ENCODE results near the gene PYGO2. TPM values are rescaled to one million over a fixed set of nuclear protein-coding genes. Genes with fewer than 3 reads are reported as not detected.

The PYGO2 gene
- total RNA-seq, 2 experiments from 2014 or later: 44.3 to 47.3 TPM

- Histone ChIP-seq H3K27ac (ENCODE audit: low read depth, low read length, poor library complexity, severe bottlenecking) (no peak overlapping the region), H3K36me3 (ENCODE audit: insufficient read depth, low read length) (peaks cover 35% of the 10 kb centered on the region)
- BruUV-seq (replicated peaks): no TSS peak
Observed at GRCh38 chr1:154945962-154946850, 15.4 kb downstream of the PYGO2 start.

GRCh38 chr1:154945160-154945961 is 16.2 kb downstream of the PYGO2 start:
- H3K9me3 ChIP-seq (ENCODE audit: low read length): no peaks in the 10 kb centered on the region
- no peaks in the 10 kb centered on the region for H3K9me2 ChIP-seq (ENCODE audit: insufficient read depth, low read length)
- H2AFZ ChIP-seq (ENCODE audit: low read length): no peak overlapping the region
- CTCF ChIA-PET (ENCODE audit: unreplicated experiment): interaction anchor here (2.2 kb wide), 1 partner anchor 9 kb away, joined by 13 read pairs; the partner anchor contains the start of gene PBXIP1
- peaks cover 26% of the 10 kb centered on the region for H3K36me3 ChIP-seq (ENCODE audit: insufficient read depth, low read length)
- peak overlapping the region; percentile 67 for H3K4me3 ChIP-seq (ENCODE audit: low read depth, low read length, poor library complexity, severe bottlenecking)
- H3K79me2 ChIP-seq (ENCODE audit: insufficient read depth, low read depth, low read length): peaks cover 20% of the 10 kb centered on the region; the same call in 1 of the 2 replicates
- DNase-seq (ENCODE audit: low spot score): no peak
- peaks cover 56% of the 10 kb centered on the region for H3K4me1 ChIP-seq (ENCODE audit: insufficient read depth, low read length, poor library complexity, severe bottlenecking)
- no peaks in the 10 kb centered on the region for H4K20me1 ChIP-seq (ENCODE audit: insufficient read depth, low read length)
- POLR2A ChIA-PET: interaction anchor here (0.6 to 1.9 kb wide), 2 partner anchors 9 to 40 kb away, joined by 4 to 7 read pairs; partner anchors contain the start of gene PMVK
- H3K4me2 ChIP-seq (ENCODE audit: low read length): peak overlapping the region; percentile 99
- intact Hi-C loops (cut with micrococcal nuclease; ENCODE audit: unreplicated experiment): no loop called here
- no peak for TF ChIP-seq EZH2phosphoT487 (IDR thresholded peaks at IDR 0.05; ENCODE audit: borderline replicate concordance, low read depth, low read length)
- H3K27ac ChIP-seq (ENCODE audit: low read depth, low read length, poor library complexity, severe bottlenecking): peak overlapping the region; percentile 98
- BruUV-seq (replicated peaks): no TSS peak

More at GRCh38 chr1:154945962-154946850, 15.4 kb downstream of the PYGO2 start:
- H2AFZ ChIP-seq (ENCODE audit: low read length): no peak overlapping the region
- no peaks in the 10 kb centered on the region for H3K9me2 ChIP-seq (ENCODE audit: insufficient read depth, low read length)
- H3K9me3 ChIP-seq (ENCODE audit: low read length): no peaks in the 10 kb centered on the region
- H3K4me1 ChIP-seq (ENCODE audit: insufficient read depth, low read length, poor library complexity, severe bottlenecking): peaks cover 56% of the 10 kb centered on the region
- intact Hi-C loops (cut with micrococcal nuclease; ENCODE audit: unreplicated experiment): no loop called here
- H3K4me2 ChIP-seq (ENCODE audit: low read length): no peak overlapping the region
- no peaks in the 10 kb centered on the region for H4K20me1 ChIP-seq (ENCODE audit: insufficient read depth, low read length)
- no peak for DNase-seq (ENCODE audit: low spot score)
- POLR2A ChIA-PET: no interaction called here
- H3K4me3 ChIP-seq (ENCODE audit: low read depth, low read length, poor library complexity, severe bottlenecking): no peak overlapping the region
- CTCF ChIA-PET (ENCODE audit: unreplicated experiment): no interaction called here
- no peak for TF ChIP-seq EZH2phosphoT487 (IDR thresholded peaks at IDR 0.05; ENCODE audit: borderline replicate concordance, low read depth, low read length)
- TF ChIP-seq, protein P1, sequence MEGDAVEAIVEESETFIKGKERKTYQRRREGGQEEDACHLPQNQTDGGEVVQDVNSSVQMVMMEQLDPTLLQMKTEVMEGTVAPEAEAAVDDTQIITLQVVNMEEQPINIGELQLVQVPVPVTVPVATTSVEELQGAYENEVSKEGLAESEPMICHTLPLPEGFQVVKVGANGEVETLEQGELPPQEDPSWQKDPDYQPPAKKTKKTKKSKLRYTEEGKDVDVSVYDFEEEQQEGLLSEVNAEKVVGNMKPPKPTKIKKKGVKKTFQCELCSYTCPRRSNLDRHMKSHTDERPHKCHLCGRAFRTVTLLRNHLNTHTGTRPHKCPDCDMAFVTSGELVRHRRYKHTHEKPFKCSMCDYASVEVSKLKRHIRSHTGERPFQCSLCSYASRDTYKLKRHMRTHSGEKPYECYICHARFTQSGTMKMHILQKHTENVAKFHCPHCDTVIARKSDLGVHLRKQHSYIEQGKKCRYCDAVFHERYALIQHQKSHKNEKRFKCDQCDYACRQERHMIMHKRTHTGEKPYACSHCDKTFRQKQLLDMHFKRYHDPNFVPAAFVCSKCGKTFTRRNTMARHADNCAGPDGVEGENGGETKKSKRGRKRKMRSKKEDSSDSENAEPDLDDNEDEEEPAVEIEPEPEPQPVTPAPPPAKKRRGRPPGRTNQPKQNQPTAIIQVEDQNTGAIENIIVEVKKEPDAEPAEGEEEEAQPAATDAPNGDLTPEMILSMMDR (conservative IDR thresholded peaks at IDR 0.05; ENCODE audit: low read length): no peak
- H3K79me2 ChIP-seq (ENCODE audit: insufficient read depth, low read depth, low read length): peaks cover 12% of the 10 kb centered on the region; the same call in 1 of the 2 replicates
